ENCODE results near the gene ITGA1. TPM values are rescaled to one million over a fixed set of nuclear protein-coding genes. Genes with fewer than 3 reads are reported as not detected.

Gene ITGA1
- total RNA-seq, 1 experiment from 2014 or later: 26.4 TPM

GRCh38 chr5:52915176-52915875 lies 127.6 kb downstream of the ITGA1 start:
- H3K27me3 Mint-ChIP-seq (ENCODE audit: insufficient read depth, unreplicated experiment): no peaks in the 10 kb centered on the region
- H3K4me3 Mint-ChIP-seq (ENCODE audit: unreplicated experiment): peak overlapping the region; percentile 62
- Histone ChIP-seq H3K36me3 (ENCODE audit: control insufficient read depth, insufficient read depth, low read length) (no peaks in the 10 kb centered on the region), H3K27me3 (replicated peaks; ENCODE audit: control insufficient read depth, insufficient read depth, low read length) (no peaks in the 10 kb centered on the region), H3K4me1 (no peaks in the 10 kb centered on the region), H3K4me3 (ENCODE audit: low read depth, low read length) (0 out of 2 replicates have a peak overlapping the region, but pooled peaks have one; percentile 12), H3K9me3 (no peaks in the 10 kb centered on the region)
- no peak overlapping the region for H3K27ac Mint-ChIP-seq (ENCODE audit: unreplicated experiment)
- no peaks in the 10 kb centered on the region for H3K36me3 Mint-ChIP-seq (ENCODE audit: insufficient read depth, unreplicated experiment)
- TF ChIP-seq CTCF (IDR thresholded peaks at IDR 0.05; ENCODE audit: insufficient read depth in 1 of 2, low read depth in 1 of 2, low read length in 1 of 2, severe bottlenecking in 1 of 2, unreplicated experiment in 1 of 2): peak; percentile 62 to 84
- no TSS peak for BruUV-seq (replicated peaks)
- ChIA-PET POLR2A (interaction anchor here (0.7 kb wide), 1 partner anchor 116 kb away, joined by 4 read pairs; no protein-coding TSS in a partner anchor), CTCF (interaction anchor here (0.6 to 1.5 kb wide), 17 partner anchors 9 to 251 kb away, joined by 3 to 21 read pairs (median 4); partner anchors contain the start of genes ITGA1, MOCS2 and PELO)
- peak; percentile 57 to 78 for DNase-seq
- intact Hi-C loops (cut with micrococcal nuclease; ENCODE audit: unreplicated experiment): loop anchor here (1.0 kb wide), 2 partner anchors 128 to 222 kb away; partner anchors contain the start of genes ITGA1 and PELO
- H3K4me1 Mint-ChIP-seq (ENCODE audit: low read depth, unreplicated experiment): no peaks in the 10 kb centered on the region
- H3K9me3 Mint-ChIP-seq (ENCODE audit: unreplicated experiment): no peaks in the 10 kb centered on the region

GRCh38 chr5:52920929-52921328 lies 133.2 kb downstream of the ITGA1 start:
- Mint-ChIP-seq H3K4me3 (ENCODE audit: unreplicated experiment) (no peak overlapping the region), H3K36me3 (ENCODE audit: insufficient read depth, unreplicated experiment) (peaks cover 5% of the 10 kb centered on the region), H3K27me3 (ENCODE audit: insufficient read depth, unreplicated experiment) (no peaks in the 10 kb centered on the region), H3K9me3 (ENCODE audit: unreplicated experiment) (no peaks in the 10 kb centered on the region), H3K4me1 (ENCODE audit: low read depth, unreplicated experiment) (no peaks in the 10 kb centered on the region), H3K27ac (ENCODE audit: unreplicated experiment) (no peak overlapping the region)
- TF ChIP-seq CTCF (IDR thresholded peaks at IDR 0.05; ENCODE audit: insufficient read depth in 1 of 2, low read depth in 1 of 2, low read length in 1 of 2, severe bottlenecking in 1 of 2, unreplicated experiment in 1 of 2): no peak
- H3K27me3 ChIP-seq (replicated peaks; ENCODE audit: control insufficient read depth, insufficient read depth, low read length): no peaks in the 10 kb centered on the region
- ChIA-PET CTCF (no interaction called here), POLR2A (no interaction called here)
- intact Hi-C loops (cut with micrococcal nuclease; ENCODE audit: unreplicated experiment): no loop called here
- BruUV-seq (replicated peaks): no TSS peak
- H3K4me1 ChIP-seq: no peaks in the 10 kb centered on the region
- H3K36me3 ChIP-seq (ENCODE audit: control insufficient read depth, insufficient read depth, low read length): no peaks in the 10 kb centered on the region
- no peaks in the 10 kb centered on the region for H3K9me3 ChIP-seq
- no peak overlapping the region for H3K4me3 ChIP-seq (ENCODE audit: low read depth, low read length)
- DNase-seq: no peak

DNA sequence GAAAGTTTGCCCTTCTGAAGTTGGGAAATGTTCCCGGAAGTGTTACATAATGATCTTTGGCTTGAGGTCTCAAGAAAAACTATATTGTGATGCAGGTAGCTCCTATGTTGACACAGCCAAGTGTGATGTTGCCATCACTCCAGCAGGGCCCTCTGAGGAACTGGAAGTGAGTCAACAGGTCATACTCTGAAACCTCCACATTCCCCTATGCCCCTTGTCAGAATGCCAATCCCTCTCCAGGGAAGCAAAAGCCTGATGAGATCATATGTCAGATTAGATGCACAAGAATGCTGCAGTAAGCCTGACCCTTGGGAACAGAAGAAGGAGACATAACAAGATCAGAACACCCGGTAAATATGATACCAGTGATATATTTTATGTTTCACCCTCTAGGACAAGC lies 134.7 kb downstream of the ITGA1 start:
- Mint-ChIP-seq H3K36me3 (ENCODE audit: insufficient read depth, unreplicated experiment) (peaks cover 5% of the 10 kb centered on the region), H3K4me3 (ENCODE audit: unreplicated experiment) (no peak overlapping the region), H3K4me1 (ENCODE audit: low read depth, unreplicated experiment) (no peaks in the 10 kb centered on the region), H3K27me3 (ENCODE audit: insufficient read depth, unreplicated experiment) (no peaks in the 10 kb centered on the region), H3K27ac (ENCODE audit: unreplicated experiment) (no peak overlapping the region), H3K9me3 (ENCODE audit: unreplicated experiment) (no peaks in the 10 kb centered on the region)
- peak; percentile 20 to 40 for DNase-seq
- intact Hi-C loops (cut with micrococcal nuclease; ENCODE audit: unreplicated experiment): no loop called here
- BruUV-seq (replicated peaks): no TSS peak
- TF ChIP-seq CTCF (IDR thresholded peaks at IDR 0.05; ENCODE audit: insufficient read depth in 1 of 2, low read depth in 1 of 2, low read length in 1 of 2, severe bottlenecking in 1 of 2, unreplicated experiment in 1 of 2): no peak
- POLR2A ChIA-PET: no interaction called here
- no peaks in the 10 kb centered on the region for H3K4me1 ChIP-seq
- CTCF ChIA-PET: no interaction called here
- H3K27me3 ChIP-seq (replicated peaks; ENCODE audit: control insufficient read depth, insufficient read depth, low read length): no peaks in the 10 kb centered on the region
- no peaks in the 10 kb centered on the region for H3K36me3 ChIP-seq (ENCODE audit: control insufficient read depth, insufficient read depth, low read length)
- no peaks in the 10 kb centered on the region for H3K9me3 ChIP-seq
- H3K4me3 ChIP-seq (ENCODE audit: low read depth, low read length): no peak overlapping the region

All from Caco-2 (cell line).